ENCODE results near the gene STARD9. TPM values are rescaled to one million over a fixed set of nuclear protein-coding genes. Genes with fewer than 3 reads are reported as not detected.
"Not testable (repeated sequence)": the region's sequence is repeated elsewhere in the genome, so short reads cannot be mapped to it uniquely, and the experiment has no call there.

Gene STARD9
- polyA plus RNA-seq (ENCODE audit: insufficient read length): 18.3 TPM

DNA sequence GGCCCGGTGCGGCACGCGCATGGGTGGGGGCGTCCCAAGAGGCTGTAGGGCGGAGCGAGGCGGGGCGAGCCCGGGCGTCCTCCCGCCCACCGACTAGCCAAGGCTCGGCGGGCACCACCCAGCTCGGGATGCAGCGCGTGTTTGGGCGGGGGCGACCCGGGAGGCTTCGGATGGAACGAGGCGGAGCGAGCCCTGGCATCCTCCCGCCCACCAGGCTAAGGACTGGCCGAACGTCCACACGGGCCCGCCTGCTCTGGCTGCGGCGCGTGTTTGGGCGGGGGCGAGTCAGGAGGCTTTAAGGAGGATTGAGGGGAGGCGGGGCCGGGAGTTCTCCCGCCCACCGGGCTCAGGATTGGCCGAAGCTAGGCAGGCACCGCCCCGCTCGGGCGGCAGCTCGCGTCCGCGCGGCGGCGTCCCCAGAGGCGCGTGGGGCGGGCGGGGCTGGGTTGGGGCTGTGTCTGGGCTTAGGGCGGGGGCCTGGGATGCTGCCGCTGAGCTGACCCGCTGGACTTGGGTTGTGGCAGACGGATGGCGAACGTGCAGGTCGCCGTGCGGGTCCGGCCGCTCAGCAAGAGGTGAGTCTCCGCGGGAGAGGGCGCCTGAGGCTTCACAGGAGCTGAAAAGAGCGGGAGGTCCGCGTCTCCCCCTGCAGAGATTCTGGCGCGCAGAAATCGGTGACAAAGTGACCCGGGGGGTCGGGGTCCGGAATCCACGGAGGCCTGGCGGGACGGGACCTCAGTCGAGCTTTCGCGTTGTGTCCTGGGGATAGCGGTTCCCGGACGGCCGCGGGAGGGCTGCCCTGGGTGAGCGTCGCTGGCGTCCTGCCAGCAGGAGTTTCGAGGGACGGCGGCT, at the start of gene STARD9:
Gene STARD9 (plus strand): TSS at position 419 of the 852 bp plus-strand sequence. CDS start 110 bp downstream, at position 529.
- DNase-seq (ENCODE audit: low read depth): peak; percentile 93

DNA sequence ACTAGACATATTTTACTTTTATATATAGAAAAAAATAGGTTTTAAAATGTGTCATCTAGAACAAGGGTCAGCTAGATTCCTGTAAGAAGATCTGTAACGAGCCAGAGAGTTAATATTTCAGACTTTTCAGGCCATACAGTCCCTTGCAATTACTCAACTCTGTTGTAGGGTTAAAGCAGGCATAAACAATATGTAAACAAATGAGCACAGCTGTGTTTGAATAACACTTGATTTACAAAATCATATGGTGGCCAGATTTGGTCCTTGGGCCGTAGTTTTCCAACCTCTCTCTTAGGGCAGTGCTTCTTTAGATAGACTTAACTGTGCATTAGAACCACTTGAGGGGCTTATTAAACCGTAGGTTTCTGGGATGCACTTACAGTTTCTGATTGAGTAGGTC, 46.4 kb upstream of the STARD9 start:
- no peak for DNase-seq (ENCODE audit: low read depth)

DNA sequence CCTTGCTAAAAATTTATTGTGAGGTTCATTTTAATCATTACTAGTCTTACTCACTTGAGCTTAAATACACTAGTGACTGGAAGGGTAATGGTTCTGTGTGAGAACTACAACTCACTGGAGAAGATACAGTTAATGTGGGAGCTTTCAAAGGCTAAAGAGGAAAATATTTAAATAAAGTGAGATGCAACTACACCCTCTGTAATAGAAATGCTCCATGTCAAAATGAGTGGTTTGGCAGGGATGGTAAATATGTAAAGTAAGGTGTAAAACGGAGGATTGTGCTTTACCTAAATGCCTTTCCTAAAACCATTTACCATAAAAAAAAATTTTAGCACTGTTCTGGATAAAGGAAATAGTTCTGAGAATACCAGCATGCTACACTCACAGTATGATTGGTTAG, 42.2 kb upstream of the STARD9 start:
- DNase-seq (ENCODE audit: low read depth): no peak

DNA sequence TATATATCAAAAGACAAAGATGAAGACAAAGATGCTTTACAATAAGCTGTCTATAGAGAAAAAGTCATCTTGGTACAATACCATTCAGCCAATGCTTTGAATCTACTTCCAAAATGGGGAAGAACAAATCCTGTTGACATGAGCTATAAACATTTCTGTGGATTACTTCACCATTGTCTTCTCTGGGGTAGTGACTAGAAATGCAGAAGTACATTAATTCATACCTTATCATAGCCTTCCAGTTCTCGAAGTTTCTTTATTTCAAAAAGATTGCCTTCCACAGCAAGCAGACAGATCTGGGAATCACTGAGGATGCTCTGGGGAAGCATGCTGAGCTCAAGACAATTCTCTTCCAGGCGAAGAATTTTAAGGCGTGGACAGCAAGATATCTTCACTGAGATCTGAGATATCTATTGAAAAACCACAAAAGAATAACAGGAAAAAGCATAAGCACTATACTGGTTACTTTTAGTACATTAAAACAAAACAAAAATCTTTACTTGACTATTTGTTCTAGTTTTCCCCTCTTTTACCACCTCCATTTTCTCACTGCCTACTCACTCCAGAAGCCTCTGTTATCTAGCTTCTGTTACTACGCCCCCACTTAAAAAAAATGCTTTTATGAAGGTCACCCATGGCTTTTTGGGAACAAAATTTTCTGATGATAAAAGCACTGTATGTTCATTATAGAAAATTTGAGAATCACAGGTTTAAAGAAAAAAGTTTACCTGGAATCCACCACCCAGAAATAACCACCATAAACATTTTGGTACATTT, 30.4 kb upstream of the STARD9 start:
- no peak for DNase-seq (ENCODE audit: low read depth)

DNA sequence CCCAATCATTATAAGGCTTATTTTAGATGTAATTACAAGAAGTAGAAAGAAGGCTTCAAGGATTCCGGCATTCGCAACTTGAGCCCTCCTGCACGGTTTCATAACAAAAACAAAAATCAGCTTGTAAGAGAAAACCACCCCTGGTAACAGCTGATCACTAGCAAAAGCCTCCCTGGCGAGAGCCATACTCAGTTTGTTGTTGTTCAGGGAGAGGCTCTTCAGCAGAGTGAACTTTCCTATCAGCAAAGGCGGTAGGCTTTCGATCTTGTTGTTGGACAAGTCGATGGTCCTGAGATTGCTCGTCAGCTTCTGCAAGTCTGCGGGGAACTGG, 27.5 kb upstream of the STARD9 start:
- peak; percentile 11 for DNase-seq (ENCODE audit: low read depth)

DNA sequence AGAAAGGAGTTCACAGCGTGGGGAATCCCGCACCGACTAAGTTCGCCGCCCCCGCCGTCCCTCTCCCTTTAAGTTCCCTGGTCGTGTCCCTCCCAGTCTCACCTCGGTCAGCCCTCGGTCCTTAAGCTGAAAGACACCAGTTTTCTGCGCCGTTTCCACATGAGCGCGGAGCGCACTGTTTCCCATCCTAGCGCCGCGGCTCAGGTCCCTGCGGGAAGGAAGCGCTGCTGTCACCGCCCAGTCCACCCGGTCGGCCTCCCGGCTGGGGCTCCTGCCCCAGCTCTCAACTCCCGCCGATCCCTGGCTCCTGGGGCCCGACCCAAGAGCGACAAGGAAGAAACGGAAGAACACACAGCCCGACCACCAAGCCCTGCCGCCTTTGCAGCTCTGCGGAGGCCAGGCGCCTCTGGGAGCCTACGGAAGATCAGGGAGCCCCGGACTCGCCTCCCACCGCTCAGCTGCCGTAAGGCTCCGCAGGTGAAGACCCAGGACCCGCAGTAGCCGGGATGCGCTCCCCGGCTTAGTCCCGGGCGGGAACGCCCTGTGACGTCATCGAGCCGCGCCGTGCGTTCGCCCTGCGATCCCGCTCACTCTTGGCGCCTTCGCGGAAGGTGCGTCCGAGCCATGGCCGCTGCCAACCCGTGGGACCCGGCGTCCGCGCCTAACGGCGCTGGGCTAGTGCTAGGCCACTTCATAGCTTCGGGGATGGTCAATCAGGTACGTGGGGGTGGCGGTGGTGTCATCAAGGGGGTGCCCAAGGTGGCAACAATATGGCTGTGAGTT, 27.0 kb upstream of the STARD9 start, which contains the start of the genes HAUS2 and LRRC57:
Gene HAUS2 (plus strand): TSS at position 590 of the 783 bp plus-strand sequence. CDS start 35 bp downstream, at position 625.
Gene LRRC57 (minus strand): TSS at position 545 of the 783 bp plus-strand sequence. CDS start 359 bp downstream, at position 186.
- peak; percentile 62 for DNase-seq (ENCODE audit: low read depth)

DNA sequence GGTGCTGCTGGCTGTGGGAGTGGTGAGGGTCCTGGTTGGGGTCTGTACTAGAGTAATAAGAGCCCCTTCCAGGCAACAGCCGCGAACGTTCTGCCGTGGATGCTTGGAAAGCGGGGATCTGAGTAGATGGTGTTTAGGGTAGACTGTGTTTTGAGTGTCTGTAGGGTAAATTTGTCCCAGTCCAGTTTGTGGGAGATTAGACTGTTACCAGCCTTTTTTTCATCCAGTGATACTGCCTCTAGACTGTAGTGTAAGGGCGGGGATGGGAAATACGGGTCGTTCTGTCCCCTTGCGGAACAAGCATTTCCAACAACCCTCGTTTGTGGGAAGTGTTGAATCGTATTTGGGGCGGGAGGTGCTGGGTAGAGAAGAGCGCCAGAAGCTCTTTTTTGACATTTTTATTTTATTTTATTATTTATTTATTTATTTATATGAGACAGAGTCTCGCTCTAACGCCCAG, 26.3 kb upstream of the STARD9 start:
- peak; percentile 17 for DNase-seq (ENCODE audit: low read depth)

DNA sequence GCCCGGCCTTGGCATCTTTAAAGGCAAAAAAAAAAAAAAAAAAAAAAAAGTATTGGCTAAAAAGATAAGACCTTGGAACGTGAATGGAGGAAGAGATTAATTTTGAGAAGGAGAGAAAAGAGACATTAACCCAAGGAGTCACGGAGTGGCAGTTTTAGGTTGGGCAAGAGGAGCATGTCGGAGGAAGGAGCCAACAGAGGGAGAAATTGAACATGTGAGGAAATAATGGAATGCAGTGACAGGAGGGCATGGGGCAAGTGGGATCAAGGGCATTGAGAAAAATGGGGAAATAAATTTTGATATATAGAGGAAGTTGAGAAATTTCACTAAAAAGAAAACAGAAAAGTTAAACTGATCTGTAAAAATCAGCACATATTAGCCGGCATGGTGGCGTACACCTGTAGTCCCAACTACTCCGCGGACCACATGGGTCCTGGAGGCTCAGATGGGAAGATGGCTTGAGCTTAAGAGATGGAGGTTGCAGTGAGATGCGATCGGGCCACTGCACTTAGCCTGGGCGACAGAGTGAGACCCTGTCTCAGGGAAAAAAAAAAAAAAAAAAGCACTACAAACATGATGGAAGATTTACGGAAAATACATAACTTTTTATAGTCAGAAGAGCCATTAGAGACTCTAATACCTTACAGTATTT, 25.5 kb upstream of the STARD9 start:
- DNase-seq (ENCODE audit: low read depth): no peak

DNA sequence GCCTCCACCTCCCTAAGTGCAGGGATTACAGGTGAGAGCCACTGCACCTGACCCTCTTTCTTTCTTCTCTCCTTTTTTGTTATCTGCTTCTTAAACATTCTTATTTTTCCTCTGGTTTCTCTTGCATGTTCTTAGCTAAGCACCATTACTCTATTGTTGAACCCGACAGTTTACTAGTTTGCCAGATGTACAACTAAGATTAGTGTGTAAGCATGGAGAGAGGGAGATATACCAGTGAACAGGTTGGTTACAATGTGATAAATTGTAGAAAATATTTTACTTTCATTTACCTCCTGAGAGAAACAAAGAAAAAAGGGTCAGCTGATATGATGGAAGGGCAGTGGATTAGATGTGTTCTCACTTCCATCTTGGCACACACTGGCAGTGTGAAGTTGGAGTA, 21.9 kb upstream of the STARD9 start:
- no peak for DNase-seq (ENCODE audit: low read depth)

DNA sequence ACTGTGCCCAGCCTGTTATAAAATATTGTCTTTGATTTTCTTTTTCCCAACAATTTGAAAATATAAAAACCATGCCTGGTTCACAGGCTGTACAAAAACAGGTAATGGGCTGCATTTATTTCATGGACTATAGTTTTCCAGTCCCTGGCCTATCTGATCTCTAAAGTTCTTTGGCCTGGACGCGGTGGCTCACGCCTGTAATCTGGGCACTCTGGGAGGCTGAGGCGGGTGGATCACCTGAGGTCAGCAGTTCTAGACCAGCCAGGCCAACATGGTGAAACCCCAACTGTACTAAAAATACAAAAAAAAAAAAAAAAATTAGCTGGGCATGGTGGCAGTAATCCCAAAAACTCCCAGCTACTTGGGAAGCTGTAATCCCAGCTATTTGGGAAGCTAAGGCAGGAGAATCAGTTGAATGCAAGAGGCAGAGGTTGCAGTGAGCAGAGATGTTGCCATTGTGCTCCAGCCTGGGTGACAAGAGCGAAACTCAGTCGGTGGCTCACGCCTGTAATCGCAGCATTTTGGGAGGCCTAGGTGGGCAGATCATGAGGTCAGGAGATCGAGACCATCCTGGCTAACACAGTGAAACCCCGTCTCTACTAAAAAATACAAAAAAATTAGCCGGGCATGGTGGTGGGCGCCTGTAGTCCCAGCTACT, 18.7 kb upstream of the STARD9 start:
- not testable (repeated sequence) for DNase-seq (ENCODE audit: low read depth)

DNA sequence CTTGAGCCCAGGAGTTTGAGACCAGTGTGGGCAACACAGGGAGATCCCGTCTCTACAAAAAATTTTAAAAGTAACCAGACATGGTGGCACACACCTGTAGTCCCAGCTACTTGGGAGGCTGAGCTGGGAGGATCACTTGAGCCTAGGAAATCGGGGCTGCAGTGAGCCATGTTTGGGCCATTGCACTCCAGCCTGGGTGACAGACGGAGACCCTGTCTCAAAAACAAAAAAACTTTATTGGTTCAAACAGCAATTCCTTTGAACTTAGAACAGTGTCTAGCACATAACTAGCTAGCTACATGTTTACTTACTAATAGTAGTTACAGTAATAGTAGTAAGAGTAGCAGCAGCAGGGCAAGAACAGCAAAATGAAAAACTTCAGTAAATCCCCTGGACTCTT, 16.7 kb upstream of the STARD9 start:
- no peak for DNase-seq (ENCODE audit: low read depth)

DNA sequence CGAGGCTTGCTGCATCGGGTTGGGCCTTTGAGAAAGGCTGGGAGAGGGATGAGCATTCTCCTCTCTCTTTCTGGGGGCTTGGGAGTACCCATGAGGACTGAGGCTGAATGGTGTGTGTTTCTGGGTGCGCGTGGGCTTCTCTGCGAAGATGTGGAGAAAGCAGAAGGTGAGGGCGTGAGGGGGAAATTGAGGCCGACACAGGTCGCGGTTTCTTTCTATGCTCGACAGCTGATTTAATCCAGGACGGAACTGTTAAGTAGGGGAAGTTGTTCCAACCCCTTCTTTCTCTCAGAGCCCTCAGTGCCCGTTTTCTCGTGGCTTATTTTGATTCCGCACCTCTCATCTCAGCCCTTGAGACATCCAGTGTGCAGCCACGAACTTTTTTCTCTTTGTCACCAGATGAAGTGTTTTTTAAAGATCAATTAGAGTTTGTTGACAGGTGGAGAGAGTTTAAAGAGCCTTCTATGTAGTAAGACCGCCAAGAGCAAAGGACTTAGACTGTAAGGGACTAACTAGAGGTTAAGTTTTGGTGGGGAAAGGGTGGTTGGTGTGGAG, 711 bp downstream of the STARD9 start:
- no peak for DNase-seq (ENCODE audit: low read depth)

DNA sequence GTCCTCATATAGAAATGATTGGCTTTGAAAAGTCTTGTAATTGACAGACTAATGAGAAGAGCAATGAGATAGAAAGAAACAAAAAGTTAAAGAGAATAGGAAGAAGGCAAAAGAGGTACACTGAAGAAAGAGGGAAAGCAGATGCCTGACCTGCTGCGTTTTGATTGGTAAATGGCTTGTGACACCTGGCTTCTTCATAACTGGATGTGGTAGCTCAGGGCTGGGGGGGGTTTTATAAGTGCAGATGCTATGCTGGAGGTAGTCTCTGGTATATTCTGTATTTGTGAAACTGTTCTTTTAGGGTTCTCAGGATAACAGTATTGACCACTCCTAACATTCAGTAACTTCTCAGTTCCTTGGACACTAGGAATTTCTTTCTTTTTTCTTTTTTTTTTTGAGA, 1.4 kb downstream of the STARD9 start:
- no peak for DNase-seq (ENCODE audit: low read depth)

DNA sequence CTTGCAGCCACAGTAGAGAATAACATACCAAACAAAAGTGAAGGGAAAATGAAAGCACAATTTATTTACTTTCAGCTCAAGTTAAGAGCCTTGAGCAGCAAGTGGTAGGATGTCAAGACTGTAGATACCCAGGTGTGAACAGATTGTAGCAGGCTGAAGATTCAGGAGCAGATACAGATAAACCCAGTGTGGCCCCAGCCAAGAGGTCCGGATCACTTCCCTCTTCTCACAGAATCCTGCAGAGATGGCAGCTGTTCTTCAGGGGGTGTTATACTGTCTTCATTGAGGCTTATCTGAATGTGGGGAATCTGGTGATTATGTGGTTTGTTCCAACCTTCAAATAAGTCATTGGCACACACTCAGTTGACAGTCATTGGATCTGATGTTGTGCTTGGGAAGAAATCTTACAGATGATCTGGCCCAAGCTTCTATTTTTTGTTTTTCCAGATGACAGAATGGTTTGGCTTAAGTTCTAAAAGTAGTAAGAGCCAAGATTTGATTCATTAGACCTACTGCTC, 2.2 kb downstream of the STARD9 start:
- DNase-seq (ENCODE audit: low read depth): peak; percentile 52

DNA sequence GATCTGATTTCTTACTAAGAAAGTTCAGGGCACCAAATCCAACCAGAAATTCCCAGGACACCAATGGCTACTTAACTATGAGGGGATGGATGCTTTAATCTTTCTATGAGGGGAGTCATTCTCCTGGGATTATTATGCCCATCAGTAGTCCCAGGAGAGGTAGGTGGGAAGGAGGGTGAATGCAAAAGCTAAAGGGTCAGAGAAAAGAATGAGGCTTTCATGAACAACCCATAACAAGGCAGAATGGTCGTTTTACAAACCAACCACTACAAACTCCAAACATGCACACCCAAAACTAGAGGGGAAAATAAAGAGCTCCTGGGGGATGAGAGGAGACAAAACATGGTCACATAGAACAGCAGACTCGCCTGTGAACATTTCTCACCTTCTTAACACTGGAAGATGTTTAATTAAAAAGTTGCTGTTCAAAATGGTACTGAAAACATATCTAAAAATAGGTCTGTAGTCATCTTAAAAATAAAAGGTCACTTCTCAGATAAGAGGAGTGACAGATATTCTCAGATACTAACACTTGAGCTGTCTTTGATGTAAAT, 3.7 kb downstream of the STARD9 start:
- no peak for DNase-seq (ENCODE audit: low read depth)

DNA sequence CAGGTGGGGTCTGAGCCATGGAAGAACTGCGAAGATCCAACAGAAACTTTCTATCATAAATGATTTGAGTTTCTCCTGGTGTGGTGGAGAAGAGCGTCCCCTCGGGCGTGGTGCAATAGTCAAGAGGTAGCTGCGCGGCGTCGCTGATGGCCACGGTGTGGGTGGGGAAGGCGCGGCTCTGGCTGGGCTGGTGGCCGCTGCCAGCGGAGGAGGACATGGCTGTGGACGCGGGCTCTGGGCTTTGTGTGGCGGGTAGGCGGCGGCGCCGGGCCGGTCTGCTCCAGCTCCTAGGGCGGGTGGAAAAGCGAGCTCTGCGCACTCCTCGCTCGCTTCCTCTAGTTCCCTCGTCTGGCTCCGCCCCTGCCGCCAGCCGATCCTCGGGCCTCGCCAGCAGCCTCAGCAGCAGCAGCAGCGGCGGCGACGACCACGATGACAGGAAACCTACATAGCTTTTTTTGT, 5.9 kb downstream of the STARD9 start:
- DNase-seq (ENCODE audit: low read depth): no peak

DNA sequence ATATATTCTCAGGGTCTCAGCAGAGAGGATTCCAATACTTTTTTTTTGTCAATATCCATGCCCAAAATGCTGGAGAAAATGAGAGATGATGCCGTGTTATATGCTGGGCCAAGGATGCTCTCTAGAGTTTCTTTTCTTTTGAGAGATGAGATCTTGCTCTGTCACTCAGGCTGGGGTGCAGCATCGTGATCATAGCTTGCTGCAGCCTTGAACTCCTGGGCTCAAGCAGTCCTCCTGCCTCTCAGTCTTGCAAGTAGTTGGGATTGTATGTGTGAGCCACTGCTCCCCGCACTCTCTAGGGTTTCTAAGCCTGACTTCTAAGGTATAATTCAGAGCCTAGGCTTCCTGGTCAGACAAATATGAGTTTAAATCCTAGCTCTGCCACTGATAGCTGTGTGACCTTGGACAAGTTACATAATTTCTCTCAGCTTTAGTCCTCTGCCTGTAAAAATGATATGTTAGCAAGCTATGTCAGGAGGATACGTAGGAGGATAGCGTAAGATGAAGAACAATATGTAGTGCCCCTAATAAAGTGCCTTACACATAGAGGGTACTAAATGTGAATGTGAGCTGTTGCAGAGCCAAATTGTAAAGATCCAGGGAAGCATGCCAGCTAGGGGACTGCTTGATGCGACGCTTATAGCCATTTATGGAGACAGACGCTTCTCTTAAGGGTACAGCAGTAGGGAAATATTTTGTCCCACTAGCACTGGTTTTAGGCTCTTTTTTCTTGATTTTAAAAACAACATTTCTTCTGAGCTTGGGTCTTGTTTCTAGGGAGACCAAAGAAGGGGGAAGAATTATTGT, 7.4 kb downstream of the STARD9 start:
- DNase-seq (ENCODE audit: low read depth): no peak

DNA sequence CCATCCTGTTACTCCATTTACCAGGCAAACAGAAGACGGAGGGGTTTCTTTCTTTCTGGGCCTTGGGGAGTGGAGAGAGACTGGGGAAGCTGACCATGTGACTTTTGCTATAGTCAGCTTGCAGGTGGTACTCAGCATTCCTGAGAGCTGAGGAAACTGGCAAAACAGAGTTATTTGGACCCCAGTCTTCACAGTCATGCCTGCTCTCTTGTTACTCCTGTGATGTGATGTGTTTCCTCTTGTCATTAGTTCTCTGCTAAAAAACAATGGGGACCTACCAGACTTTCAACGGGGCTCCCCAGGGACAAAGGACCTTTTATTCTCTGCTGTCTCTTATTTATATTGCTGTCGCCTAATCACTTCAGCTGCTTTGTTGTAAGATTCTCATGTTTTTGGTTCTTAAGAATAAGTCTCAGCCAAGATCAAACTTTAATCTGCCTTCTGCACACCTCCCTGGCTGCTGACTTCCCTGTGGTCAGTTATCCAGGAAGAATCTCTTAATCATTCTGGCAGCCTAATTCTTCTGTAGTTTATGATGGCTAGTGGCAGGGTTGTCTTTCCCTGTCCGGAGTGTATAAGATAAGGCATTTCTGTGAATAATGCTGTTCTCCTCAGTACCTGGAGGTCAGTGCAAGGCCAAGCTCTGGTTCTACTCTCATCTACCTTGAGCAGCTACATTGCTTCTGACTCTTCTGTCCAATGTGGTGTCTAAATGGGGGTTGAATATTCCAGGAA, 8.8 kb downstream of the STARD9 start:
- no peak for DNase-seq (ENCODE audit: low read depth)

Measured in forelimb muscle (tissue), 1 donor.